NCI-H526 treated with DMSO at 0.1 percent for 48 hours (cell line): ENCODE data around the gene SH3D21.

Experiments used
- DNase-seq: peaks from one replicate; lab custom pipeline; 2025; lab: John Stamatoyannopoulos, UW

Gene SH3D21

GRCh38 chr1:36306210-36306901, at the start of gene SH3D21:
TSS of gene SH3D21 (plus strand) at chr1:36306368. CDS start at chr1:36306421, 53 bp downstream.
- peak; percentile 86 for DNase-seq

GRCh38 chr1:36256558-36257374, 49.4 kb upstream of the SH3D21 start:
- no peak for DNase-seq

GRCh38 chr1:36257375-36257767, 48.8 kb upstream of the SH3D21 start:
- DNase-seq, result no peak

- DNase-seq, result peak; percentile 74
Measured at GRCh38 chr1:36258960-36259344, 47.2 kb upstream of the SH3D21 start.

- no peak for DNase-seq
Measured at GRCh38 chr1:36268981-36269380, 37.2 kb upstream of the SH3D21 start.

- no peak for DNase-seq
Measured at GRCh38 chr1:36269408-36269838, 36.7 kb upstream of the SH3D21 start.

- DNase-seq, result no peak
Measured at GRCh38 chr1:36273024-36273423, 33.1 kb upstream of the SH3D21 start.

- no peak for DNase-seq
Measured at GRCh38 chr1:36274201-36274600, 32.0 kb upstream of the SH3D21 start.

- no peak for DNase-seq
Measured at GRCh38 chr1:36276688-36277087, 29.5 kb upstream of the SH3D21 start.

- no peak for DNase-seq
Measured at GRCh38 chr1:36279110-36279788, 26.9 kb upstream of the SH3D21 start.

- DNase-seq, result no peak
Measured at GRCh38 chr1:36279789-36280296, 26.3 kb upstream of the SH3D21 start.

GRCh38 chr1:36284061-36284460, 22.1 kb upstream of the SH3D21 start:
- DNase-seq, result no peak

- DNase-seq, result no peak
Measured at GRCh38 chr1:36284517-36284916, 21.7 kb upstream of the SH3D21 start.

GRCh38 chr1:36285443-36286101, 20.6 kb upstream of the SH3D21 start:
- peak; percentile 65 for DNase-seq

- no peak for DNase-seq
Measured at GRCh38 chr1:36286802-36287201, 19.4 kb upstream of the SH3D21 start.

GRCh38 chr1:36287595-36287994, 18.6 kb upstream of the SH3D21 start:
- no peak for DNase-seq

- no peak for DNase-seq
Measured at GRCh38 chr1:36295390-36295789, 10.8 kb upstream of the SH3D21 start.

- no peak for DNase-seq
Measured at GRCh38 chr1:36297062-36297461, 9.1 kb upstream of the SH3D21 start.

- no peak for DNase-seq
Measured at GRCh38 chr1:36298640-36299039, 7.5 kb upstream of the SH3D21 start.

GRCh38 chr1:36300526-36300925, 5.6 kb upstream of the SH3D21 start:
- no peak for DNase-seq

- no peak for DNase-seq
Measured at GRCh38 chr1:36301220-36301619, 4.9 kb upstream of the SH3D21 start.

GRCh38 chr1:36303244-36303643, 2.9 kb upstream of the SH3D21 start:
- no peak for DNase-seq
